CD4-positive, alpha-beta T cell treated with Interleukin-1 beta for 1 hour (primary cell): ENCODE data around the gene MATR3.

ENCODE experiments used
- DNase-seq, 2 donors: peaks; one replicate each; pipeline ENCODE4 v3.0.0-alpha.2; 2020 to 2022

The MATR3 gene

GRCh38 chr5:139273572-139274289 lies 19.8 kb upstream of the MATR3 start:
- DNase-seq: peak; percentile 88 to 89

GRCh38 chr5:139275536-139275935 lies 18.0 kb upstream of the MATR3 start:
- no peak for DNase-seq

GRCh38 chr5:139275956-139276355 lies 17.6 kb upstream of the MATR3 start:
- no peak for DNase-seq

DNA sequence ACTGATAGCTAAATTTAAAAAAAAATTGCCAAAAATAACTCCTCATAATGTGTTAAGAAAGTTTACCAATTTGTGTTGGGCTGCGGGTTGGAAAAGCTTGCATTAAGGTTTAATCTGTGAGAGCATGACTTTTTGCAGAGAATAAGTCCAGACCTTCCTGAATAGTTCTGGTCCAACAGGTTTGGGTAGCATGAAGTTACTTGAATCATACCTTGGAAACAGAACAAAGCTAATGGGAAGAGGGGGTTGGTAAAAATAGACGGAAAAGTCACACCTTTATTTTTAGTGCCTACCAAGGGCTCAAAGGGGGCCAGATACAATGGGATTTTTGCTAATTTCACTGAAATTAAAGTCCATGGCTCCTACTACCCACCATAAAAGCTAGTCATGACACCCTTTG lies 17.1 kb upstream of the MATR3 start:
- DNase-seq: no peak

DNA sequence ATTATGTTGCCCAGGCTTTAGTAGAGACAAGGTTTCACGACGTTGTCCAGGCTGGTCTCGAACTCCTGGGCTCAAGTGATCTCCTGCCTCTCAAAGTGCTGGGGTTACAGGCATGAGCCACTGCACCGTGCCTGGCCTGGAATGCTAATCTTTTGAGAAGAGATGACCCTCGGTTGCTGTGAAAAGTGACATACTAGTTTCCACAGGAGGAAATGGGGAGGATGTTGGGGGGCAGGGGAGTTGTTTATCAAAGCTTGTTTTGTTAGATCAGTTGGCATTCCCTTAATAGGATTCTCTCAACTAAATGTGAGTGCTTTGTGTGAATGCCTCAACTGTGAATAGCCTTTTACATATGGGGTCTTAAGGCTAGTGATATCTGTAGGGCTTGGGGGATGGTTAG lies 16.4 kb upstream of the MATR3 start:
- DNase-seq: no peak

GRCh38 chr5:139278540-139279274 lies 14.8 kb upstream of the MATR3 start:
- DNase-seq: no peak

- DNase-seq: no peak
These were observed 11.4 kb upstream of the MATR3 start for GRCh38 chr5:139282197-139282557.

GRCh38 chr5:139283252-139284166 lies 10.0 kb upstream of the MATR3 start:
- DNase-seq: no peak

GRCh38 chr5:139284295-139284694 lies 9.2 kb upstream of the MATR3 start:
- DNase-seq: no peak

DNA sequence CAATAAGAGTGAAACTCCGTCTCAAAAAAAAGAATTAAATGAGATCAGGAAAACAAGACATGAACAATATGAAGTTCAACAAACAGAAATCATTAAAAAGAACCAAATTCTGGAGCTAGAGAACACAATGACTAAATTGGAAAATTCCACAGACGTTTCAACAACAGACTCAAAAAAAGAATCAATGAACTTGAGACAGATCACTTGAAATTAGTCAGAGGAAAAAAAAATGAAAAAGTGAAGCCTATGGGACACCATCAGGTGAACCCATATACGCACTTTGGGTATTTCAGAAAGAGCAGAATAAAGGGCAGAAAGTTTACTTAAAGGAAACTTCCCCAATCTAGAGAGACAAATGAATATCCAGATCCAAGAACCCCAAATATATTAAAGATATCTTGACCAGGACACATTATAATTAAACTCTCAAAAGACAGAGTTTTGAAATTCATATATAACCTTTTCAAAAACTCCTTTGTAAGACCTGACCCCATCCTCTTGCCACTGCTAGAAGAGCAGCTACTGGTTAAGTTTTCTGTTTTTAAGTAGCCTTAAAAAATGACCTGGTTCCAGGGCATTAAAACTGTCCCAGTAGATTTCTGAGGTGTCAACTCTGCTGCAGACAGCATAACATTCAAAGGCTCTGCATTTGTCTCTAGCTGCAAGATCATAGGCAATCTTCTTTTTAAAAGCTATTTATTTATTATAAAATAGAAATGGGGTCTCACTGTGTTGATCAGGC lies 7.7 kb upstream of the MATR3 start:
- DNase-seq: no peak

DNA sequence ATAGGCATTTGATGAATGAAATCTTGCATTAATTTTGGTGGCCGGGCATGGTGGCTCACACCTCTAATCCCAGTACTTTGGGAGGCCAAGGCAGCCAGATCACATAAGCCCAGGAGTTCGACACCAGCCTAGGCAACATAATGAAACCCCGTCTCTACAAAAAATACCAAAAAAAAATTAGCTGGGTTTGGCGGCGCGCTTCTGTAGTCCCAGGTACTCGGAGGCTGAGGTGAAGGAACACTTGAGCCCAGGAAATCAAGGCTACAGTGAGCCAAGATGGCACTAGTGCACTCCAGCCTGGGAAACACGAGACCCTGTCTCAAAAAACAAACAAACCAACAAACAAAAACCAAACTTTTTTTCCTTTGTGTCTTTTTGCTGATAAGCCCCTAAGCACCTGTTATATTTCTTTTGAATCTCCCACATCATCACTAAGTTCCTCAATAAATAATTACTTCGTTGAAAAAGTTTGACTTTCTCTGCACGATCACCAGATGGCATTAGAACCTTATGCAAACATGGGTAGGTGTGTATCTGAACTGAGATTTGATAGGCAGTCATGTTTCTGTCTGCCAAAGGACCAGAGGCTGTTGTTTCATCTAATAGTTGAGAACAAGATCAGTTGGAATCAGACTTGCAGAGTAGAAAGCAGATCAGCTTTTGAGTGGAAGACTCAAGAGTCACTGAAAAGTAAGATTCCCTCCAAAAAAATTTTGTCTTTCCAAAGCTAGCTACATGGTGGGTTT lies 5.5 kb upstream of the MATR3 start:
- DNase-seq: peak in 1 of 2 donors; percentile 44

- no peak for DNase-seq
These were observed 2.5 kb upstream of the MATR3 start for GRCh38 chr5:139291051-139291450.

- DNase-seq: no peak
These were observed 386 bp upstream of the MATR3 start for GRCh38 chr5:139293202-139293506.

- peak; percentile 53 to 66 for DNase-seq
These were observed 1.0 kb downstream of the MATR3 start for GRCh38 chr5:139294374-139295165.

DNA sequence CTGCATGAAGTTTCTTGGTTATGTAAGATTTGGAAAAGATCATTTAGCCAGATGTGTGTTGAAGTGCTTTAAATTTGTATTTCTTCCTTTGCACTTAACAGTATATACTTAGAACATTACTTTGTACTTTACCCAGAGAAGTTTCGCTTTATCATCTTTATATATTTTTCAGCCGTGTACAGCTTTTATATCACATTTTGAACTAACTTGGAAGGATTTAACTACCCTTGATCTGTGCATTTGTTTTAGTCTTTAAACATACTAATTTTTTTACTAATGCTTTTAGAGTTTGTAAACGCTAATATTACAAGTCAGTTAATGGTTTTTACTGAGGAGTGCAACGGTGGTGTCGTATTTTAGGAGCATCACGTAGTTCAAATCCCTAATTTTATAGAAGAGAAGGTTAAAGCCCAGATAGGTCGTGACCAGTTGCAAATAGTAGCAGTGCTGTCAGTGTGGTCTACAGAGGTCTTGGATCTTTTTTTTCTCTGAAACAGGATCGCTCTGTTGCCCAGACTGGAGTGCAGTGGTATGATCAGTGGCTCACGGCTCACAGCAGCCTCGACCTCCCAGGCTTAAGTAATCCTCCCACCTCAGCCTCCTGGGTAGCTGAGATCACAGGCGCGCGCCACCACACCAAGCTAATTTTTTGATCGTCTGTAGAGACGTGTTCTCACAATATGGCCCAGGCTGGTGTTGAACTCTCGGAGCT lies 2.0 kb downstream of the MATR3 start:
- DNase-seq: peak in 1 of 2 donors; percentile 31

DNA sequence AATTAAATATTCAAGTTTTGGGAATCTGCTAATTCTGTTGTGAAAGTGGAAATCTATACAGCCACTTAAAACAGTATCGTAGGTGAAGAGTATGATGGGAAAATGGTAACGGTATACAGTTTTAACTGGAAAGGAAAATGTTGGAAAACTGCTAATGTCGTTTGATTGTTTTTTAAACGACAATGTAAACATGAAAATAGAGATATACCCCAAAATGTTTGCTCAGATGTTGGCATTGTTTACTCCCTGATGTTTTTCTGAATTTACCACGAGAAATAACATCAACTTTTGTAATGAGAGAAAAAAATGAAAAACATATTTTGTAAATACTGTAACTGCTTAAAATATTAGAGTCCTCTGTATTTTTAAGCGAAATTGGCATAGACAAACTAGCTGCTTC lies 2.7 kb downstream of the MATR3 start:
- no peak for DNase-seq

GRCh38 chr5:139296862-139297326 lies 3.4 kb downstream of the MATR3 start:
- no peak for DNase-seq

DNA sequence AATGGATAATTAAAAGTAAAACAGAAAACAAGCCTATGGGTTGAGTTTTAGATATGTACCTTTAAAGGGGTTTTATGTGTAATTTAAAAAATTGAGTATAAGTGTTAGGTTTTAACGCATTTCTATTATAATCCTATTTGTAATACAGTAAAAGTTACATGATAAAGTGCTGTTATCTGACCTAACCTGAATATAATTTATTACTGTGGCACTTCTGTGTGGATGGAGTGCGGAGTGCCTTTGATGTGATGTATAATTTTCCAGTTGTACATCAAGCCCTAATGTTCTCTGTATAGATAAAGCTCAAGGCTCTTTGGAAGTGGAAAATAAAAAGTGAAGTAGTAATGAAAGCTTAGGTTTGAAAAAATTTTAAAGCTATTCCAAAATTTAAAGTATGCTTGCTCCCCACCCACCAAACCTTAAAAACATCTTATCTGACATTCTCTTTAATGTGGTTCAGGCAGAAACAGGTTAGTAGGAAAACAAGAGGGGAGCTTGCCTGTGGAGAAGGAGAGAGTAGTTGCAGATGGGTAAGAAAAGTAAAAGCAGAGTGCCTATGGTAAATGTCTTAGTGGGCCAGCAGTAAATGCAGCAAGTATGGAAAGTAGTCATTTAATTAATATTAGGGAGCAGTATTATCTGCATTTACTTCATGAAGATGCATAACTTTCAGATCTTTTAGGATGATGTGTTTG lies 4.0 kb downstream of the MATR3 start:
- DNase-seq: no peak

DNA sequence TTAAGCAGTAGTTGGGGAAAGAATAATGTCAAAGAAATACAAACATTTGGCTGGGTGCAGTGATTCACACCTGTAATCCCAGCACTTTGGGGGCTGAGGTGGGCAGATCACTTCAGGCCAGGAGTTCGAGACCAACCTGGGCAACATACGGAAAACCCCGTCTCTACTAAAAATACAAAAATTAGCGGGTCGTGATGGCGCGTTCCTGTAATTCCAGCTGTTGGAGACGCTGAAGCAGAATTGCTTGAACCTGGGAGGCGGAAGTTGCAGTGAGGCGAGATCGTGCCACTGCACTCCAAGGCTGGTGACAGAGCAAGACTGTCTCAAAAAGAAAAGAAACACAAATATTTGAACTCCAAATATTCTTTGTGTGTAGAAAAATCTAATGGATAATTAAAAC lies 4.7 kb downstream of the MATR3 start:
- DNase-seq: no peak

DNA sequence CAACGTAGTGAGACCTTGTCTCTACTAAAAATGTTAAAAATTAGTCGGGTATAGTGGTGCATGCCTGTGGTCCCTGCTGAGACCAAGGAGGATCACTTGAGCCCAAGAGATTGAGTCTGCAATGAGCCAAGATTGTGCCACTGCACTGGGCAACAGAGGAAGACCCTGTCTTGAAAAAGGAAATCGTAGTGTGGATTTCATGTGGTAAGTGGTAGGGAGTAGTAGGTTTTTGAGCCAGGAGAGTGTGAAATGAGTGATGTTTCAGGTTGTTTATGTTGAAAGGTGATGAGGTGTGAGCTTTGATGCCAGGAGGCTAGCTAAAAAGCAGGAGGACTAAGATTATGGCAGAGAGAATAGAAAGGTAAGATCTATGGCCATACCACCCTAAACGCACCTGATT lies 5.9 kb downstream of the MATR3 start:
- no peak for DNase-seq
